Measurements from ENCODE around the gene SPHKAP. TPM values are rescaled to one million over a fixed set of nuclear protein-coding genes. Genes with fewer than 3 reads are reported as not detected.
"Not testable (repeated sequence)": the region's sequence is repeated elsewhere in the genome, so short reads cannot be mapped to it uniquely, and the experiment has no call there.

Gene SPHKAP
- total RNA-seq, 1 donor from 2014 or later: not detected

DNA sequence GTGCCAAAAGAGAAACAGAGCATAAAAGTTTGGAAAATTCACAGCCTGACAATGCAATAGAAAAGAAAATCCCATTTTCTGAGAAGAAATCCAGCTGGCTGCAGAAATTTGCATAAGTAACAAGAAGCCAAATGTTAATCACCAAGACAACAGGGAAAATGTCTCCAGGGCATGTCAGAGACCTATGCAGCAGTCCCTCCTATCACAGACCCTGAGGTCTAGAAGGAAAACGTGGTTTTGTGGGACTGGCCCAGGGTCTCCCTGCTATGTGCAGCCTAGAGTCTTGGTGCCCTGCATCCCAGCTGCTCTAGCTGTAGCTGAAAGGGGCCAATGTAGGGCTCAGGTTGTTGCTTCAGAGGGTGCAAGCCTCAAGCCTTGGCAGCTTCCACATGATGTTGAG, 104.8 kb downstream of the SPHKAP start:
- H3K27me3 Mint-ChIP-seq; H3K9me3 Mint-ChIP-seq; H3K4me1 Mint-ChIP-seq; intact Hi-C loops (cut with micrococcal nuclease); H3K27ac Mint-ChIP-seq; H3K4me3 Mint-ChIP-seq; DNase-seq; H3K36me3 Mint-ChIP-seq (ENCODE audit: low read depth): not testable (repeated sequence)

DNA sequence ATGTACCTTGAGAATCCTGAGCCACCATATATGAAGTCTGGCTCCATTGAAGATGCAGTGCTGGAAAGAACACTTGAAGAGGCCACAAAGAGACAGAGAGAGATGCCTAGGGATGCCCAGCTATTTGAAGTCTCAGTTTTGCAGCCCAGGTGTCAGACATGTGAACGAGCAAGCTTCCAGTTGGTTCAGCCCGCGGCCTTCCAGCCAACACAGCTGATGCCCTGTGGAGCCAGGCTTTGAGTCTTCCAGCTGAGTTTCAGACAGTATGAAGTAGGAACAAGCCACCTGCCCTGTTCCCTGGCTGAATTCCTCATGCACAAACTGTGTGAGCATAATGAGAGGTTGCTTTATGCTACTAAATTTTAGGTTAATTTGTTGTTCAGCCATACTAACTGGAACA, 108.8 kb downstream of the SPHKAP start:
- H3K4me1 Mint-ChIP-seq: no peaks in the 10 kb centered on the region
- H3K27ac Mint-ChIP-seq: no peak overlapping the region
- H3K27me3 Mint-ChIP-seq: no peaks in the 10 kb centered on the region
- H3K36me3 Mint-ChIP-seq (ENCODE audit: low read depth): no peaks in the 10 kb centered on the region
- no peaks in the 10 kb centered on the region for H3K9me3 Mint-ChIP-seq
- intact Hi-C loops (cut with micrococcal nuclease): no loop called here
- no peak for DNase-seq
- no peak overlapping the region for H3K4me3 Mint-ChIP-seq

DNA sequence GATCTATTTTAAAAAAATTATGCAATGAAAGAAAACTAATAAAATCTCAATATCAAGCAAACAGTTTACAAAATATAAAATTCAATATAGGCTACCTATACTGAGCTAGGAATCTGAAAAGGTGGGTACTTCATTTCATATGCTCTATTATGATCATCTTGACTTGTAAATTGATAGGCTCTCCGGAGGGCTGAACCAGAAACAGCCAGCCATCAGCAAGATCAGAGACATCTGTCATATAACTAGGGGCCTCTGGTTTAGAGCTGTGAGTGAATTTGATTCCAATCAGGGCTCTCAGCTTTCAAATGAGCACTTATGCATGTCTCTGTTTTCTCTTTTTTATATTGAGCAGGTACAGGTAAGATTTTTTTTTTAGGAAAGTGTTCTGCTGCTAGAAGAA, 114.2 kb downstream of the SPHKAP start:
- Mint-ChIP-seq H3K4me3 (no peak overlapping the region), H3K27ac (no peak overlapping the region), H3K4me1 (no peaks in the 10 kb centered on the region), H3K9me3 (no peaks in the 10 kb centered on the region), H3K36me3 (ENCODE audit: low read depth) (no peaks in the 10 kb centered on the region), H3K27me3 (no peaks in the 10 kb centered on the region)
- intact Hi-C loops (cut with micrococcal nuclease): no loop called here
- DNase-seq: no peak

DNA sequence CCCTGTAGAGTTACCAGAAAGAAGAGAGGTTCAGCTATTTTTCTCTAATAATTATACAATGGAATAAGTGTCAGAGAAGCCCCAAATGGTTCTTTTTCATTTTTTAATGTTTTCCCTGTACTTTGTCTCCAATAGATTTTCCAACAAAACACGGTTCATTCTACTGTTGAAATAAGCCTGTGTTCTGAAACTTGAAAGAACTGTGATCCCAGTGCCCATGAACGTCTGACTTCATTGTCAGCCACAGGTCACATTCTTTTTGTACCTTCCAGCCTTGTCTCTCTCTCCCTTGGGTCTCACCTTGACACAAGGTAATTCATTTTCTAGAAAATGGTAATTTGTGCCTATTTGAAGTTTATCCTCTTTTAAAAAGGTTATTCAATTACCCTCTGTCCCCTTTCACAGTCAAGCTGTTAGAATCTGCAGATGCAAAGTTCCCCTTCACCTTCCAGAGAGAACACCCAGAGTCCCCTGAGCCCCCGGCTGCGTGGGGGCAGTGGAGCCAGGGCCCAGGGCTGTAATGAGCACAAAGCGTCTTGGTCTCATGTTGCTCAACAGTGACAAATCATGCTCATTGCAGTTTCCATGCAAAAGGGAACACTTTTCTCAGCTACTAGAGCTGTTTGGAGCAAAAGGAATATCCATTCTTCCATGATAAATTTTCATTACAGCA, 115.2 kb downstream of the SPHKAP start:
- no peaks in the 10 kb centered on the region for H3K9me3 Mint-ChIP-seq
- H3K4me1 Mint-ChIP-seq: no peaks in the 10 kb centered on the region
- no peak overlapping the region for H3K27ac Mint-ChIP-seq
- intact Hi-C loops (cut with micrococcal nuclease): no loop called here
- no peak overlapping the region for H3K4me3 Mint-ChIP-seq
- DNase-seq: no peak
- no peaks in the 10 kb centered on the region for H3K36me3 Mint-ChIP-seq (ENCODE audit: low read depth)
- no peaks in the 10 kb centered on the region for H3K27me3 Mint-ChIP-seq

- no peaks in the 10 kb centered on the region for H3K9me3 Mint-ChIP-seq
- no peaks in the 10 kb centered on the region for H3K27me3 Mint-ChIP-seq
- no peak for DNase-seq
- H3K4me1 Mint-ChIP-seq: no peaks in the 10 kb centered on the region
- intact Hi-C loops (cut with micrococcal nuclease): no loop called here
- no peak overlapping the region for H3K27ac Mint-ChIP-seq
- no peaks in the 10 kb centered on the region for H3K36me3 Mint-ChIP-seq (ENCODE audit: low read depth)
- no peak overlapping the region for H3K4me3 Mint-ChIP-seq
Measured at GRCh38 chr2:228065686-228066085, 115.8 kb downstream of the SPHKAP start.

GRCh38 chr2:228064796-228065315, 116.6 kb downstream of the SPHKAP start:
- Mint-ChIP-seq H3K9me3 (no peaks in the 10 kb centered on the region), H3K27ac (no peak overlapping the region), H3K36me3 (ENCODE audit: low read depth) (no peaks in the 10 kb centered on the region), H3K4me3 (no peak overlapping the region), H3K27me3 (no peaks in the 10 kb centered on the region), H3K4me1 (no peaks in the 10 kb centered on the region)
- intact Hi-C loops (cut with micrococcal nuclease): no loop called here
- no peak for DNase-seq

DNA sequence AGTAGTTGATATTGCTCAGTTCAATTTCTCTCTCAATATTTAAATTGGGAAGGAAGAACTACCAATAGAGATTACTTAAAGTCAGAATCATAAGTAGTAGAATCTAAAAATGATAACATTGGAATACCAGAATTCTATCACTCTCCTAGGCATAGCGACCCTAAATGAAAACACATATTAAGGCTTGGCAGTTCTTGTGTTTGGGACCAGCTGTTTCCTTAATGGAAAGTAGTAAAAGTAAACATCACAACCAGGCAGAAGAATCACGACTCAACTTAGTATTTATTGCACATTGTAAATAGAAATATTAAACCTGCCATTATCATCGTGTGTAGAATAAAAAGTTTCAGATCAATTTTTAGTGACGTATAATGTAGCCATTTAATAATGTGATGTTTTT, 117.5 kb downstream of the SPHKAP start:
- Mint-ChIP-seq H3K27ac (no peak overlapping the region), H3K4me3 (no peak overlapping the region), H3K36me3 (ENCODE audit: low read depth) (no peaks in the 10 kb centered on the region), H3K4me1 (no peaks in the 10 kb centered on the region), H3K27me3 (no peaks in the 10 kb centered on the region), H3K9me3 (no peaks in the 10 kb centered on the region)
- DNase-seq: no peak
- intact Hi-C loops (cut with micrococcal nuclease): no loop called here

- Mint-ChIP-seq H3K9me3 (no peaks in the 10 kb centered on the region), H3K27ac (no peak overlapping the region), H3K36me3 (ENCODE audit: low read depth) (no peaks in the 10 kb centered on the region), H3K27me3 (no peaks in the 10 kb centered on the region), H3K4me3 (no peak overlapping the region), H3K4me1 (no peaks in the 10 kb centered on the region)
- DNase-seq: no peak
- intact Hi-C loops (cut with micrococcal nuclease): no loop called here
Measured at GRCh38 chr2:228063558-228063957, 117.9 kb downstream of the SPHKAP start.

DNA sequence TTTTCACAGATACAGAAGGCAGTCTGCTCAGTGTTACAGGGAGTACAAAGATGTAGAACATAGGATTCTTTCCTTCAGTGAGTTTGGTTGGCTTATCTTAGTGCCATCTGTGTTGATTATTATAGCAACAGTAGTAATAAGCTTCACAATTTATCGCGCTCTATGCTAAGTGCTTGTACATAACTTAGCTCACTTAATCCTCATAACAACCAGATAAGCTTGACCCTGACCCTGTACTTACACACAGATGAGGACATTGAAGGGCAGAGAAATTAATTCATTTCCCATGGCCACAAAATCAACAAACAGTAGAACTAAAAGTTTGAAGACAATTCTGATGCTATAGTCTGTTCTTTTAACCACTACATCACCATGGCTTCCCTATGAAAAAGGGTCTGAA, 121.8 kb downstream of the SPHKAP start:
- Mint-ChIP-seq H3K27ac (no peak overlapping the region), H3K36me3 (ENCODE audit: low read depth) (no peaks in the 10 kb centered on the region), H3K4me1 (no peaks in the 10 kb centered on the region), H3K27me3 (no peaks in the 10 kb centered on the region), H3K4me3 (no peak overlapping the region), H3K9me3 (no peaks in the 10 kb centered on the region)
- intact Hi-C loops (cut with micrococcal nuclease): no loop called here
- no peak for DNase-seq

GRCh38 chr2:228056293-228057097, 125.0 kb downstream of the SPHKAP start:
- no peaks in the 10 kb centered on the region for H3K9me3 Mint-ChIP-seq
- intact Hi-C loops (cut with micrococcal nuclease): no loop called here
- H3K27ac Mint-ChIP-seq: no peak overlapping the region
- H3K4me1 Mint-ChIP-seq: no peaks in the 10 kb centered on the region
- DNase-seq: no peak
- H3K4me3 Mint-ChIP-seq: no peak overlapping the region
- no peaks in the 10 kb centered on the region for H3K36me3 Mint-ChIP-seq (ENCODE audit: low read depth)
- H3K27me3 Mint-ChIP-seq: no peaks in the 10 kb centered on the region

- no peaks in the 10 kb centered on the region for H3K27me3 Mint-ChIP-seq
- no peaks in the 10 kb centered on the region for H3K4me1 Mint-ChIP-seq
- H3K4me3 Mint-ChIP-seq: no peak overlapping the region
- no peak overlapping the region for H3K27ac Mint-ChIP-seq
- intact Hi-C loops (cut with micrococcal nuclease): no loop called here
- DNase-seq: no peak
- H3K9me3 Mint-ChIP-seq: no peaks in the 10 kb centered on the region
- no peaks in the 10 kb centered on the region for H3K36me3 Mint-ChIP-seq (ENCODE audit: low read depth)
Measured at GRCh38 chr2:228048838-228049490, 132.5 kb downstream of the SPHKAP start.

- no peaks in the 10 kb centered on the region for H3K27me3 Mint-ChIP-seq
- no peaks in the 10 kb centered on the region for H3K9me3 Mint-ChIP-seq
- DNase-seq: no peak
- intact Hi-C loops (cut with micrococcal nuclease): no loop called here
- no peak overlapping the region for H3K4me3 Mint-ChIP-seq
- H3K27ac Mint-ChIP-seq: no peak overlapping the region
- H3K36me3 Mint-ChIP-seq (ENCODE audit: low read depth): no peaks in the 10 kb centered on the region
- no peaks in the 10 kb centered on the region for H3K4me1 Mint-ChIP-seq
Measured at GRCh38 chr2:228040995-228041394, 140.5 kb downstream of the SPHKAP start.

DNA sequence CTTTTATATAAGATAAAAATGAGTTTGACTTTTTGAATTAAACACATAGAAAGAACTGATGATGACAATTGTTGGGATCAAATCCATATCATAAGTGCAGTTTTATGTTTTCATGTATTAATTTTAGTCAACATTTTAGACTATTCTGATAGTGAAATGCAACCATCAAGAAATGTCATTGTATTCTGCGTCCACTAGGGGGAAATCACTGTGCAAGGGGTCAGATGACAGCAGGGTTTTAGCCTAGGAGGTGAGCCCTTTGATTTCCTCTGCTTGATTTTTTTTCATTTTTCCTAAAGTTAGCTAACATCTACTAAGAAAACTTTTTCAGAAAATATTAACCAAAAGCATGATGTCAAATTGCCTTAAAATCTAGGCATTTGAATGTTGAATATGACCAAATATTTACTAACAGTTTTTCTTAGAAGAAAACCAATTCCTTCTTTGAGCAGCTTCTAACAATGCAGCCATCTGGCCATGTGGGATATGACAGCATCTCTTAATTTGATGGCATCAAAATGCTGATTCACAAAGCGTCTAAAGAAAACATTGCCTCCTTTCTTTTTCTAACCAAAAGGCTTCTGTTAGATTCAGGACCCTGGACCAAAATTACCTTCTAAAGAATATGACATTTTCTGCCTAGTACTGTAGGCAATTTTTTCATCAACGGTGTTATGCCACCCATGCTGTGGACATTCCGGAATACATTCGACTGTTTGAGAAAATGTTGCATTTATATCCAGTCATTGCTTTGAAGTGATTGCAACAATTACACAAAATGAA, 141.5 kb downstream of the SPHKAP start:
- Mint-ChIP-seq H3K27me3 (no peaks in the 10 kb centered on the region), H3K27ac (no peak overlapping the region), H3K4me3 (no peak overlapping the region), H3K9me3 (no peaks in the 10 kb centered on the region), H3K4me1 (no peaks in the 10 kb centered on the region), H3K36me3 (ENCODE audit: low read depth) (no peaks in the 10 kb centered on the region)
- intact Hi-C loops (cut with micrococcal nuclease): no loop called here
- no peak for DNase-seq

- DNase-seq: no peak
- Mint-ChIP-seq H3K27ac (no peak overlapping the region), H3K9me3 (no peaks in the 10 kb centered on the region), H3K27me3 (no peaks in the 10 kb centered on the region), H3K4me3 (no peak overlapping the region), H3K4me1 (no peaks in the 10 kb centered on the region), H3K36me3 (ENCODE audit: low read depth) (no peaks in the 10 kb centered on the region)
- intact Hi-C loops (cut with micrococcal nuclease): no loop called here
Measured at GRCh38 chr2:228038967-228039366, 142.5 kb downstream of the SPHKAP start.

All from activated CD4-positive, alpha-beta T cell treated with anti-CD3 and anti-CD28 coated beads, Interleukin-2, amount 10 ng/mL, durations not matched to agents 24 days and 14 days (primary cell).